ENCODE measurements around the gene KMT2C.
"Not testable (repeated sequence)": the region's sequence is repeated elsewhere in the genome, so short reads cannot be mapped to it uniquely, and the experiment has no call there.

Gene KMT2C

DNA sequence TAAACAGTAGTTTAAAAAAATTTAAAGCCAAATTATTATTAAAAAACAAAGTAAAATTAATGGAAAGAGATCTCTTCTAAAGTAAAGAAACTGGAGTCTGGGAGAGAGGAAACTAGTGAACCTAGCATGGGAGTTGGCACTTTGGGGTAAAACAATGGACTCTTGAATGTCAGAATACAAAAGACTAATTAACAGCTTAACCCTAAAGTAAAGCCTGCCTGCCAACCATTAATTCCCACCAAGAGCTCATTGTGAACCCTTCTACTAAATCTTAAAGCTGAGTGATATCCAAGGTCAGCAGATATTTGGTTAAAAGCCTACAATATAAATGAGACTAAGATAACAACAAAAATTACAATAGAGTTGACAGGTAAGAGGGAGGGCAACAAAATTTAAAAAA lies 36.5 kb downstream of the KMT2C start:
- DNase-seq: no peak

DNA sequence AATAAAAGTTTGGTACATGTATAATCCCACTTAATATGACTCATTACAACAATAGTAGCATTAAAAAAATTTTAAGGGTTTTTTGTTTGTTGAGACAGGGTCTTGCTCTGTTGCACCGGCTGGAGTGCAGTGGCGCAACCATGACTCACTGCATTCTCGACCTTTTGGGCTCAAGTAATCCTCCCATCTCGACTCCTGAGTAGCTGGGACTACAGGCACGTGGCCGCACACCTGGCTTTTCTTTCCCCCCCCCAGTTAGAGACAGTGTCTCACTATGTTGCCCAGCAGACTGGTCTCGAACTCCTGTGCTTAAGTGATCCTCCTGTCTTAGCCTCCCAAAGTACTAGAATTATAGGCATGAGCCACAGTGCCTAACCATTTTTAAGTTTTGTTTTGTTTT lies 40.7 kb downstream of the KMT2C start:
- no peak for DNase-seq

- DNase-seq: not testable (repeated sequence)
These were observed 41.6 kb downstream of the KMT2C start for GRCh38 chr7:152394214-152394613.

GRCh38 chr7:152392254-152392653 lies 43.5 kb downstream of the KMT2C start:
- DNase-seq: no peak

DNA sequence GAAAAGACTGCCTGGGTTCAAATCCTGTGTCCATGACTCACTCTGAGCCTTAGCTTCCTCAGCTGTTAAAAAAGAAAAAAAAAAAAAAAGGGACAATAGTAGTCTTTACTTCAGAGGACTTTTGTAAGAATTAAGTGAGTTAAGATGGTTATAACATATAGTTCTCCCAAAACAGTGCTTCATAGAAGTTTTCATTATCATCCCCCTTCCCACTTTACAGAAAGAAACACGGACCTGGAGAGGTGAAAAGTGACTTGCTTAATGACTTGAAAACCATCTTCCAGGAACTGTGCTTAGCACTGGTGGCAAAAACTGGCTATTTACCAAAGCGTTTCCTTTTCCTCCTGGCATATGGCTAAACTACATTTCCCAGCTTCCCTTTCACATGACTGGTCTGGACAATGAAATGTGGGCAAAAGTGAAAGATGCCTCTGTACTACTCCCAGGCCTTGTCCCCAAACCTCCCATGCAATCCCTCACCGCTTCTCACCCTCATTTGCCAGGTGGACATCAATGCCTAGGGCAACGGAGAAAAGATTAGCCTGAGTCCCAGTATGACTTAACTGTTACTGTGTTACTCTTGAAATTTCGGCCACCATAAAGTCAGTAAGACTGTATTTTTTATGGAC lies 49.6 kb downstream of the KMT2C start:
- DNase-seq: not testable (repeated sequence)

GRCh38 chr7:152384235-152385200 lies 51.3 kb downstream of the KMT2C start:
- not testable (repeated sequence) for DNase-seq

DNA sequence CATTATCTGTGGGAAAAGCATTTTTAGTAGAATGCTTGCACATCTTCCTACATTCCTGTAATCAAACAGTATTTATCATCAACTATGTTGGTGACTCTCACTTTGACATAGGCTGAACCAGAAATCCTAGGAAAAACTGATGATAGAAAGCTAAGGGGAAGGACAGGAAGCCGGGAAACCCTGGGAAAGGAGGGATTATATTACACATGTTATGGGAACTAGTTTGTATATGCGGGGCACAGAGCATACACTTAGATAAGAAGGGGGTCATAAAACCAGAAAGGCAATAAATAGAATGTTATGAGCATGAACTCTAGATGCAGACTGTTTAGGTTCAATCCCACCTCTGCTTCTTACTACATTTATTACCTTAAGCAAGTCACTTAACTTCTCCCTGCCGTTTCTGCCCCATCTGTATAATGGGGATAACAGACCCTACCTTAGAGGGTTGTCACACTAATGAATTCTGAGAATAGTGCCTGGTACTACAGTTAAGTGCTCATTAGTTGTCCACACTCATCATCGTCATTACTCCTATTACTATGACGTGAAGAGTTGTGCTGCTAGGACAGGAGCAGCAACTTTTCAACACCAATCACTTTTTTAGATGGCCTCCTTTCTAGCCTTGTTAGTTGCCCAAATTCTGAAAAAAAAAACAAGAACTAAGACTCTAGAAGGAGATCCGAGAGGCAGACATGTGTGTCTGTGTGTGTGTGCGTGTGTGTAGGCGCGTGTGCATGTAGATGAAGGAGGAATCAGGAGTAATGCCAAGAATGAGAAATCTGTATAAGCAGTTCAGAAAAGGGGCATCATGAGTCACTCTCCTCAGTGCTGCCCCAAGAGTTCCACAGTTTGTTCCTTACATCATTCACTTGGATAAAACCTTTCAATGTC lies 52.2 kb downstream of the KMT2C start:
- DNase-seq: no peak

DNA sequence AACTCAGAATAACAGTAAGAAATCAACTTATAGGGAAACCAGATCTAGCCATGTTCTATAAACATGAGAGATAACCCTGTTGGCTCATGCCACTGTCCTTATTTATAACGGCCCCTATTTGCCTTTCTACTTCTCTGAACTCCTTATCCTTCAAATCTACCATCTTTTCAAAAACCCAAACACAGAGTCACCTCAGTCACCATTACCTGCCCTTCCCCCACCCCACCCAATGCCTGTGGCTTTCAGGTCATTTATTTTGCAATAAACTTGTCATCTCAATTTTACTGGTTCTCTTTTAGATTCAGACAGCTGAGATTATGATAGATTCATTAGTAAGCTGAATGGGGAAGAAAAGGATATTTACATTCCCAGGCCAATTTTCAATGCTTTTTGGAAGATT lies 53.6 kb downstream of the KMT2C start:
- no peak for DNase-seq

GRCh38 chr7:152380931-152381578 lies 54.7 kb downstream of the KMT2C start:
- DNase-seq: not testable (repeated sequence)

DNA sequence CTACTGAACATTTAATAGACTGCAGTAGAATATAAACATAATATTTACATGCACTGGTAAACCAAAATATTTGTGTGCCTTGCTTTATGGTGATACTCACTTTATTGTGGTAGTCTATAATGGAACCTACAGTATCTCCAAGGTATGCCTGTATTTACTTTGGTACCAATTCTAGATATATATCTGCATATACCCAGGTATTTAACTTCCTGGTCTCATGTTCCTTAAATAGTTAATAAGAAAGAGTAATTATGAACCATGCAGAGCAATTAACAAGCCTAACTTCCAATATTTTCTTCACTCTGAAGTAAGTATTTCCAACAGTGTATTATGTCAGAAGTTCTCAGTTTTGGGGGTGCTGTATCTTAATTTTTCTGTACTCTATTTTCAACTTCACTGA lies 57.3 kb downstream of the KMT2C start:
- DNase-seq: not testable (repeated sequence)

- DNase-seq: not testable (repeated sequence)
These were observed 58.9 kb downstream of the KMT2C start for GRCh38 chr7:152376716-152377484.

- no peak for DNase-seq
These were observed 65.5 kb downstream of the KMT2C start for GRCh38 chr7:152370297-152370696.

DNA sequence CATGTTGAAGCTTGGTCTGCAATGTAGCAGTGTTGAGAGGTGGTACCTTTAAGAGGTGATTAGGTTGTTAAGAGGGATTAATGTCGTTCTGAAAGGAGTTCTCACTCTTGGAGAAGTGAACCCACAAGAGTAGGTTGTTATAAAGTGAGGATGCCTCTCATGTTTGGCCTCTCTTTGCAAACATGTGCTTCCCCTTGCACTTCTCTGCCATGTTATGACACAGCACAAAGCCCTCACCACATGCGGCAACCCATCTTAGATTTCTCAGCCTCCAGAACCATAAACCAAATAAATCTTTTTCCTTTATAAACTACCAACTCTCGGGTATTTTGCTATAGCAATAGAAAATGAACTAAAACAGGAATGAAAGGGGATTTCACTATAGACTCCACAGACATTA lies 66.3 kb downstream of the KMT2C start:
- DNase-seq: no peak

DNA sequence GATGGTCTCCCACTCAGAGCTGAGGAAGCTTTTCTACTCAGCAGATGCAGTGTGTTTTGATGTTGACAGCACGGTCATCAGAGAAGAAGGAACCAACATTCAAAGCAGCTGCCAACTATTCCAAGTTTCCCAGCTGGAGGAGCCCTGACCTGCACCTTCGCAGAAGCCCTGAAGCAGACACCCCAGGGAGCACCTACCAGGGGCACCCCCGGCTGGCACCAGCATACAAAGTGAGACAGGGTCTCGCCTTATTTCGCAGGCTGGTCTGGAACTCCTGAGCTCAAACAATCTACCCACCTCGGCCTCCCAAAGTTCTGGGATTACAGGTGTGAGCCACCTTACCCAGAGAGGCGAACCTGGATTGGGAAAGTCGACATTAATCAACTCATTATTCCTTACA lies 68.6 kb downstream of the KMT2C start:
- no peak for DNase-seq

- DNase-seq: no peak
These were observed 69.1 kb downstream of the KMT2C start for GRCh38 chr7:152366662-152367061.

- DNase-seq: no peak
These were observed 69.7 kb downstream of the KMT2C start for GRCh38 chr7:152365982-152366603.

DNA sequence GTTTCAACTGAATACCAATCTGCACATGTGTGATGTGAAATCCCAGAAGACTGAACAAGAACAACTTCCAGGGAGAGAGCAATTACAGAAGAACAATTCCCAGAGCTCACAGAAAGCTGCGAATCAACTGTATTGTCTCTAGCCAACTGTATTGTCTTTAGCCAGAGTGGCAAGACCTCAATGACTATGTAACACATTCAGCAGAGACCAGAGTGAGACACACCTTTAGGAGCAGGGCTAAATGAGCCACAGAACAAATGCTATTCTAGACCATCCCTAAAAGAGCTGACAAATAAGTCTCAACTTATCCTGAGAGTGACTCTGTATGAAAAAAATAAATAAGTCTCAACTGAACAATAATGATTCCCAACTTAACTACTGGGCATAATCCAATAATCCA lies 72.0 kb downstream of the KMT2C start:
- no peak for DNase-seq

DNA sequence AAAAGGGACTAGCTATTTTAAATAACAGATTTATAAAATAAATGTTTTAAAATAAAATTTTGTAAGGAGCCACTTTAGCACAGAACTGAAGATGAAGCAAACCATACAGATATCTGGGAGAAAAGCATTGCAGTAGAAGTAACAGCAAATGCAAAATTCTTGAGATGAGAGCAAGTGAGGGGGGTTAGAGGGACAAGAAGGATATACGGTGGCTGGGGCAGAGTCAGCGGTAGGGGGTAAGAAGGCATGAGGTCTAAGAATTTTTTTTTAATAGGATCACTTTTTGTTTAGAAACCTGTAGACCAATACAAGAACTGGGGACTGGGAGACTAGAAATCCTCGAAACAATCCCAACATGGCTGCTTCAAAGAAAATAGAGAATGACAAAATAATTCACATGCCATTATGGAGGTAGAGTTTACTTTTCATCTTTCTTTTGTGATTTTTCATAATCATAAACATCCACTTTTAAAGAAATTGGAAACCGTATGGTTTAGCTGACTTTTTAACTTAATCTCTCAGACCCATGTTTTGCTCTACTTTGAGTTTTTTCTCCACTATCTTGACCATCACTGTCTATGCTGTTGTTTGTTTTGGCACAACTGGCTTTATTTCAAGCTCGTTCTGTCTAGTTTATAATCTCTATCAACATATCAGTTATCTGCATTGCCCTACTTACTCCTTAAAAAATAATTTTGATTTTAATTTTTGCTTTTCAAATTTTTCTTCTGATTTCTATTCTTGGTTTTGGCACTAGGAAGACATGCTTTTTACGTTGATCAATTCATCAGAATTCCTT lies 73.5 kb downstream of the KMT2C start:
- DNase-seq: no peak

GRCh38 chr7:152355474-152356057 lies 80.2 kb downstream of the KMT2C start:
- DNase-seq: no peak

GRCh38 chr7:152354061-152354460 lies 81.7 kb downstream of the KMT2C start:
- DNase-seq: no peak

Data from NCI-H2029 (cell line).